HUES48 (cell line): ENCODE measurements around the gene WDR90.

Experiments
- H3K27ac ChIP-seq: one replicate; pipeline ENCODE4 v1.7.0; 2013; ENCODE audit warnings: low read depth, low read length, inconsistent platforms
- H3K27me3 ChIP-seq: 2 replicates; pipeline ENCODE4 v1.6.1; 2013; ENCODE audit warnings: mild to moderate bottlenecking, low read length; ENCODE audit not compliant: control insufficient read depth, insufficient read depth
- H3K36me3 ChIP-seq: 2 replicates; pipeline ENCODE4 v1.6.1; 2013; ENCODE audit warnings: low read length; ENCODE audit not compliant: control insufficient read depth, insufficient read depth
- H3K4me1 ChIP-seq: 2 replicates; pipeline ENCODE4 v1.6.1; 2013; ENCODE audit warnings: mild to moderate bottlenecking, low read length; ENCODE audit not compliant: control insufficient read depth, insufficient read depth
- H3K4me3 ChIP-seq: 2 replicates; pipeline ENCODE4 v1.5.1; 2013; ENCODE audit warnings: mild to moderate bottlenecking, low read depth, low read length
- H3K9ac ChIP-seq: 2 replicates; pipeline ENCODE4 v1.6.1; 2013; ENCODE audit warnings: mild to moderate bottlenecking, low read depth, low read length, moderate library complexity
- H3K9me3 ChIP-seq: 2 replicates; pipeline ENCODE4 v1.6.1; 2013; ENCODE audit warnings: low read length; ENCODE audit not compliant: control insufficient read depth, insufficient read depth

Gene WDR90

GRCh38 chr16:673399-673991 is 24.3 kb downstream of the WDR90 start:
- Histone ChIP-seq H3K9me3 (no peaks in the 10 kb centered on the region), H3K36me3 (peaks cover 53% of the 10 kb centered on the region), H3K27me3 (no peaks in the 10 kb centered on the region), H3K4me1 (peaks cover 20% of the 10 kb centered on the region; the same call in 1 of the 2 replicates), H3K9ac (no peak overlapping the region), H3K4me3 (no peak overlapping the region), H3K27ac (no peak overlapping the region)

DNA sequence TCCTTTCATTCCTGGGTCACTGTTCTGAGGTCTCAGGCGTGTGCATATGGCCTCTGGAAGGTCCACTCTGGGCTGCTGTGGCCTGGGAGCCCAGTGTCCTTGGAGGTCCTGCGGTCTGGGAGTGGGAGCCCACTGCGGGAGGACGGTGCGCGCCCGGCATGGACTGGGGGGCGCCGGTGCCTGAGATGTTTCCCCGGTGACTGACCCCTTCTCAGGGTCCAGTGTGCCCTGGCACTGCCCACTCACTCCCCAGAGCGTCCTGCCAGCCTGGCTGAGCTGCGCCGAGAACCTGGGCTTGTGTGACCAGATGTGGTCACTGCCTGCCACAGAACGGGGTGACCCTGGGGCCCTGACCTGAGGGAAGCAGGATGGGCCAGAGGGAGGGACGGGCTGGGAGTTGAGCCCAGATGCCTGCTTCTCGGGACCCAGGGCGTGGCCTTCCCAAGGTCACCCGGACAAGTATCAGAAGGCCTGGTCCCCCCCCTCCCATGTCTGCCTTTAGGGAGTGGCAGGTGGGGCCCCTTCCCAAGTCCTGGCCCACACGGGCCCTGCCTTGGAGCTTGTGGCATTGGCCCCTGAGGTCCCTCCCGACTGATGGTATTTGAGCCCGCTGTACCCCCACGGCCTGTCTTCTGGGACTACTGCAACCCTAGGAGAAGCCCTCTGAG is 25.2 kb downstream of the WDR90 start:
- no peak overlapping the region; the same call in 1 of the 2 replicates for H3K4me3 ChIP-seq
- H3K36me3 ChIP-seq = peaks cover 49% of the 10 kb centered on the region
- H3K9me3 ChIP-seq = no peaks in the 10 kb centered on the region
- H3K27ac ChIP-seq = no peak overlapping the region
- no peak overlapping the region for H3K9ac ChIP-seq
- H3K4me1 ChIP-seq = peaks cover 27% of the 10 kb centered on the region; the same call in 1 of the 2 replicates
- no peaks in the 10 kb centered on the region for H3K27me3 ChIP-seq

DNA sequence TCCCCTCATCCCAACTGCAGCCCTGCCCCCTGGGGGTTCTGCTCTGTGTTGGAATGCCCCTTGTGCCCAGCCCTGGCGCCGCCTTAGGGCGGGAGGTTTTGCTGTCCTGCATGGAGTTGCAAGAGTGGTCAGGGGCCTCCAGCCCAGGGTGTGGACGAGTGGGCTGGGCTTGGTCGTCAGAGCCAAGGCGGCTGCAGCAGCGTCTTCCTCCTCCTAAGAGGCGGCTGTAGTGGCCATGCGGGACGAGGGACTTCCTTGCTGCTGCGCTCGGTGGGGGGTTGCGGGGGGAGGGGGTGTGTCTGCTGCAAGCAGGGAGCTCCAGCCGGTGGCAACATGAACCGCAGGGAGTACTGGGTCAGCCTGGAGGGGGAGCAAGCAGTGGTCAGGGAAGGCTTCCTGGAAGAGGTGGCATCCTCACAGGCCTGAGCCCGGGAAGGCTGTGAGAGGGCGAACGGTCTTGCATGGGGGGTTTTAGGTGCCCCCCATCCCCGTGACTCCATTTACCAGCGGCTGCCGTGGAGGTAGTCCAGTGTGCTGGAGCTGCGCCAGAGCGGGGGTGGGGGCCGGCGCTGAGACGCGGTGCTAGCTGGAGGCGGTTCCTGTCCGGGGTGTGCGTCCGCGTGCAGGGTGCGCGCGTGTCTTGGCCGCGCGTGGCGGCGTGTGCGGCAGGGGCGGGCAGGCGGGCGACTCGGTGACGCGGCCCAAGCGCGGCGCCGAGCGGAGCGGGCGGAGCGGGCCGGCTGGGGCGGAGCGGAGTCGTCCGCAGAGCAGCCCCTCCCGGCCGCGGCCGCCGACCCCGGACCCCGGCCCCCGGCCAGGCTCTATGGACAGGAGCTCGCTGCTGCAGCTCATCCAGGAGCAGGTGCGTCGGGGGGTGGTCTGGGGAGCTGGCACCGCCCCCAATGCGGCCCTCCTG is 26.1 kb downstream of the WDR90 start, which contains the start of gene RHBDL1:
TSS of gene RHBDL1 (plus strand) at position 704 of the 916 bp plus-strand sequence. CDS start at position 824, 120 bp downstream.
- Histone ChIP-seq H3K36me3 (peaks cover 40% of the 10 kb centered on the region), H3K9ac (no peak within 1 kb of the TSS), H3K27ac (no peak within 1 kb of the TSS), H3K4me3 (peak within 1 kb of the TSS; percentile 67), H3K4me1 (peaks cover 27% of the 10 kb centered on the region; the same call in 1 of the 2 replicates), H3K27me3 (no peaks in the 10 kb centered on the region), H3K9me3 (no peaks in the 10 kb centered on the region)

- peaks cover 28% of the 10 kb centered on the region; the same call in 1 of the 2 replicates for H3K4me1 ChIP-seq
- no peak overlapping the region for H3K27ac ChIP-seq
- no peak overlapping the region for H3K9ac ChIP-seq
- H3K4me3 ChIP-seq = peak overlapping the region; percentile 67; the same call in 1 of the 2 replicates
- H3K9me3 ChIP-seq = no peaks in the 10 kb centered on the region
- H3K36me3 ChIP-seq = peaks cover 32% of the 10 kb centered on the region
- no peaks in the 10 kb centered on the region for H3K27me3 ChIP-seq
Measured at GRCh38 chr16:675884-676564, 26.9 kb downstream of the WDR90 start.

DNA sequence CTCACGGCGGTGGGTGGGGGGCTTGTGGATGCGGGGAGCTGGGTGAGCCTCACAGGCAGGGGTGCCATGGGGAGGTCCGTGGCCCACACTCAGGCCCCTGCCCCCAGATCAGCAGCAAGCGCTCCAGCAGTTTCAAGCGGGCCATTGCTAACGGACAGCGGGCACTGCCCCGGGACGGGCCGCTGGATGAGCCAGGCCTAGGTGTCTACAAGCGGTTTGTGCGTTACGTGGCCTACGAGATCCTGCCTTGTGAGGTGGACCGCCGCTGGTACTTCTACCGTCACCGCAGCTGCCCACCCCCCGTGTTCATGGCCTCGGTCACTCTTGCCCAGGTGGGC is 27.4 kb downstream of the WDR90 start:
- Histone ChIP-seq H3K36me3 (peaks cover 31% of the 10 kb centered on the region), H3K4me1 (peaks cover 33% of the 10 kb centered on the region), H3K27ac (no peak overlapping the region), H3K9me3 (no peaks in the 10 kb centered on the region), H3K4me3 (no peak overlapping the region), H3K9ac (no peak overlapping the region), H3K27me3 (no peaks in the 10 kb centered on the region)

DNA sequence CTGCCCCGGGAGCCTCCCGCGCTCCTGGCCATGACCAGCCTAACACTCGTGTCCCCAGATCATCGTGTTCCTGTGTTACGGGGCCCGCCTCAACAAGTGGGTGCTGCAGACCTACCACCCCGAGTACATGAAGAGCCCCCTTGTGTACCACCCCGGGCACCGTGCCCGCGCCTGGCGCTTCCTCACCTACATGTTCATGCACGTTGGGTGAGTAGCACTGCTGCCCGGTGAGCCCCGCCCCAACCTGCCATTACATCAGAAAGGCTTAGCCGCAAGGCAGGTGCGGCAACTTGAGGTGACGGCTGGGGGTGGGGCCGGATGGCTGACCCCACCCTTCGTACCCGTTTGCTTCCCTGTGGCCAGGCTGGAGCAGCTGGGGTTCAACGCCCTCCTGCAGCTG is 27.7 kb downstream of the WDR90 start:
- Histone ChIP-seq H3K9me3 (no peaks in the 10 kb centered on the region), H3K4me1 (peaks cover 34% of the 10 kb centered on the region), H3K27ac (no peak overlapping the region), H3K9ac (no peak overlapping the region), H3K36me3 (peaks cover 31% of the 10 kb centered on the region), H3K4me3 (peak overlapping the region; percentile 1; the same call in 1 of the 2 replicates), H3K27me3 (no peaks in the 10 kb centered on the region)

GRCh38 chr16:677316-678190 is 28.4 kb downstream of the WDR90 start:
- peaks cover 31% of the 10 kb centered on the region for H3K36me3 ChIP-seq
- no peaks in the 10 kb centered on the region for H3K27me3 ChIP-seq
- H3K9me3 ChIP-seq = no peaks in the 10 kb centered on the region
- peaks cover 34% of the 10 kb centered on the region for H3K4me1 ChIP-seq
- H3K4me3 ChIP-seq = peak overlapping the region; percentile 1; the same call in 1 of the 2 replicates
- no peak overlapping the region for H3K27ac ChIP-seq
- H3K9ac ChIP-seq = no peak overlapping the region

DNA sequence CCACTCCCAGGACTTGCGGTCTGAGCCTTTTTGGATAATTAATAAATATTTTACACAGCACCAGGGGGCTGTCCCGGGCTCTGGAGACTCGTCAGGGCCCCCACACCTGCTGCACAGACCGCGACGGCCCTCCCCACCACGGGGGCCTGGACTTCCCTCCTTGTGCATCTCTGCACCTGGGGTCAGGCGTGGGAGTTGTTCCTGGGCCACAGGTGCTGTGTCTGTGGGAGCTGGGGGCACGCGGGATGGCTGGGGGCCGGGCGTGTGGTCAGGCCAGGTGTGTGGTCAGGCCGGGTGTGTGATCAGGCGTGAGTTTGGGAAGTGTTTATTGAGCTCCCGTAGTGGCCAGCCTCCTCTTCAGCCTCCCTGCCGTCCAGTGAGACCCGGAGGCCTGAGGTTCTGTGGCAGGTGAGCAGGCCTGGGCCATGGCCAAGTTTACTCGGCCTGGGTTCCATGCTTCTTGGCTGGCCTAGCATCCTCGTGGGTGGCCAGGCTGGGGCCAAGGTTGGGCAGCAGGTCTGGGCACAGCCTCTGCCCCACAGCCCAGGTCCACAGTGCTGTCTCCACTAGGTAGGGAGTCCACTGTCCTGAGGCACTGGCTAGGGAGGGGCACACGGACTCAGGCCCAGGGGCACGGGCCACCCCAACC is 29.2 kb downstream of the WDR90 start:
- H3K27me3 ChIP-seq = no peaks in the 10 kb centered on the region
- no peak overlapping the region for H3K27ac ChIP-seq
- peaks cover 31% of the 10 kb centered on the region for H3K36me3 ChIP-seq
- H3K9me3 ChIP-seq = no peaks in the 10 kb centered on the region
- H3K4me3 ChIP-seq = no peak overlapping the region
- no peak overlapping the region for H3K9ac ChIP-seq
- peaks cover 39% of the 10 kb centered on the region for H3K4me1 ChIP-seq

GRCh38 chr16:678858-679813 is 30.0 kb downstream of the WDR90 start:
- H3K9ac ChIP-seq = no peak overlapping the region

More at GRCh38 chr16:678858-679813, 30.0 kb downstream of the WDR90 start:
- Histone ChIP-seq H3K4me3 (peak overlapping the region; percentile 69), H3K4me1 (peaks cover 40% of the 10 kb centered on the region), H3K36me3 (peaks cover 25% of the 10 kb centered on the region), H3K27ac (peak overlapping the region; percentile 66), H3K9me3 (no peaks in the 10 kb centered on the region), H3K27me3 (no peaks in the 10 kb centered on the region)
